Measurements from ENCODE around the gene DOCK3.

The DOCK3 gene

DNA sequence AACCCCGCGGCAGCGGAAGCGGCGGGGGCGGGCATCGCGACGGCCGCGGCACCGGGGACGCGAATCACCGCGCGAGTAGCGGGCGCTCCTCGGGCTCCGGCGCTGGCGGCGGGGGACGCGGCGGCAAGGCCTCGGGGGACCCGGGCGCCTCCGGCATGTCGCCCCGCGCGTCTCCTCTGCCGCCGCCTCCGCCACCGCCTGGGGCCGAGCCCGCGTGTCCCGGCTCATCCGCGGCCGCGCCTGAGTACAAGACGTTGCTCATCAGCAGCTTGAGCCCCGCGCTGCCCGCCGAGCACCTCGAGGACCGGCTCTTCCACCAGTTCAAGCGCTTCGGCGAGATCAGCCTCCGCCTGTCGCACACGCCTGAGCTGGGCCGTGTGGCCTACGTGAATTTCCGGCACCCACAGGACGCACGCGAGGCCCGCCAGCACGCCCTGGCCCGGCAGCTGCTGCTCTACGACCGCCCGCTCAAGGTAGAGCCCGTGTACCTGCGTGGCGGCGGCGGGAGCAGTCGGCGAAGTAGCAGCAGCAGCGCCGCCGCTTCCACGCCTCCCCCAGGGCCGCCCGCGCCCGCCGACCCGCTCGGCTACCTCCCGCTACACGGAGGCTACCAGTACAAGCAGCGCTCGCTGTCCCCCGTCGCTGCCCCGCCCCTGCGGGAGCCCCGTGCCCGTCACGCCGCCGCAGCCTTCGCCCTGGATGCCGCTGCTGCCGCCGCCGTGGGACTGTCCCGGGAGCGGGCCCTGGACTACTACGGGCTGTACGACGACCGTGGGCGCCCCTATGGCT lies 717.0 kb downstream of the DOCK3 start:
- no peak for DNase-seq

- no peak for DNase-seq
Measured at GRCh38 chr3:51392355-51393133, 717.8 kb downstream of the DOCK3 start.

DNA sequence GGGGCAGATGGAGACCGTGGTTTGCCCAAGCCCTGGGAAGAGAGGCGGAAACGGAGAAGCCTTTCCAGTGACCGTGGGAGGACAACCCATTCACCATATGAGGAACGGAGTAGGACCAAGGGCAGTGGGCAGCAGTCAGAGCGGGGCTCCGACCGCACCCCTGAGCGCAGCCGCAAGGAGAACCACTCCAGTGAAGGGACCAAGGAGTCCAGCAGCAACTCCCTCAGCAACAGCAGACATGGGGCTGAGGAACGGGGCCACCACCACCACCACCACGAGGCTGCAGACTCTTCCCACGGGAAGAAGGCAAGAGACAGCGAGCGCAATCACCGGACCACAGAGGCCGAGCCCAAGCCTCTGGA lies 718.4 kb downstream of the DOCK3 start:
- no peak for DNase-seq

DNA sequence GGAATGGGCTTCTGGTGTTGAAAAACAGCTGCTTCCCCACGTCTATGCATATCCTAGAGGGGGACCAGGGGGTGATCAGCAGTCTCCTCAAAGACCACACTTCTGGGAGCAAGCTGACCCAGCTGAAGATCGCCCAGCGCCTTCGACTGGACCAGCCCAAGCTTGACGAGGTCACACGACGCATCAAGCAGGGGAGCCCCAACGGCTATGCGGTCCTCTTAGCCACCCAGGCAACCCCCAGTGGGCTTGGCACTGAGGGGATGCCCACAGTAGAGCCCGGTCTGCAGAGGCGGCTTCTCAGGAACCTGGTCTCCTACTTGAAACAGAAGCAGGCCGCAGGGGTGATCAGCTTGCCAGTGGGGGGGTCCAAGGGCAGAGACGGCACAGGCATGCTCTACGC lies 718.8 kb downstream of the DOCK3 start:
- DNase-seq: no peak

DNA sequence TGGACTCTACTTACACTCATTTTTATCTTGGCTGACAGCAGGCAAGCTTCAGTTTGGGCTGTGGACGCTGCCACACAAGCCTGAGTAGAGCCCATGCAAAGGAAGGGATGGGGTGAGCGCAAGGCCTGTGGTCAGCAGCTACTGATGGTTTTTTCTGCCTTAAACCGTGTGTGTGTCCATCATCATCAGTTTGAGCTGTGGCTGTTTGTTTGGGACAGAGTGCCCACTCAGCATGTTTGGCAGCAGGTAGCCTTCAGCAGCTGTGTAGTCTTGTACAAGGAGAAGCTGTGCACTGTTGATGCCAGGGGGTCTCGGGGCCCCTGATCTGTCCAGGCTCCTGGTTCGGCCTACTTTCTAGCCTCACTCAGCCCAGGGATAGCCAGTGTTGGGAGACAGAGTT lies 719.8 kb downstream of the DOCK3 start:
- no peak for DNase-seq

- DNase-seq: no peak
Measured at GRCh38 chr3:51395493-51396213, 720.9 kb downstream of the DOCK3 start.

DNA sequence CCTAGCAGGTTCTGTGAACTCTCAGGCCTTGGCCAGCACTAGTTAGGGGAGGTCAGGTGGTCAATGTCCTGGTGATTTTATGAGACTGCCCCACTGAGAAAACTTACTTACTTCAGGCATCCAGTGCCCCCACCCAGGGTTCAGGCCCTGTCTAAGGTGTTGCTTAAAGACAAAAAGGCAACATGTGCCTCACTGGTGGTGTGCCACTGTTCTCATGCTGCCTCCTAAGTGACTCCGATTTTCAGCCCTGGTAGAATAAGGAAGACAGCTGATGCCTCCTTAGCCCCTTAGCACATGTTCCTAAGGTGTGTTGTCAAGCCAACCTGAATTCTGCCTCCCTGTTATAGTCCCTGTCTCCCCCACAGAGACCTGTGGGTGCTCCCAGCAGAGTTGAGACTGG lies 721.7 kb downstream of the DOCK3 start:
- no peak for DNase-seq

- DNase-seq: no peak
Measured at GRCh38 chr3:51397392-51397791, 722.7 kb downstream of the DOCK3 start.

DNA sequence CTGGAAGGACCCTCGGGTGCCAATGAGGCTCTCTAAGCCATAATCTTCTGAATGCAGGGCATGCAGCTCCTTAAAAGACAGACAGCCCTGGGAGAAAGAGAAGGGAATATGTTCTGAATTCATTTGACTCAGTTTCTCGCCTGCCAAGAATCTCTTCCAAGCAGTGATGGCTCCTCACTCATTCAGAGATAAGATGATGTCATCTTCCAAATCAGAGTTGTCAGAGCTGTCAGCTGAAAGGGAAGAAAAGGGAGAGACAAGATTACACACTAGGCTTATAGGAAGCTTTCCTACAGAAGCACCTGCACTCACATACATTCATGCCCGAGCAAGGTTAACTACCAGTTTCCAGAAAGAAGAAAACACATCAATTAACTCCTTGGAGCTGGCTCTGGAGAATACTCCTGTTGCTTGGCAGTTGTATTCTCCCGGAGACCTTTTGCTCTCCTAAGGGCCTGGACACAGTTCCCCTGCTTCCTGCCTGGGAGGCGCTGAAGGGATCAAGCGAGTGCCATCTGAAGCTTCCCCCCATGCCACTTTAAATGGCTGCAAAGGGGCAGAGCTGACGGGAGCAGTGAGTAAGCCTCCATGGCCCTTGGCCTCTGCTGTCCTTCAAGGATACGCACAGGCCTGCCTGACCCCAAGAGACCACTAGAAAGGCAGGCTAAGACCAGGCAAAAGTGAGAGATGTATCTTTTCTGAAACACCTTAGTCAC lies 724.0 kb downstream of the DOCK3 start:
- no peak for DNase-seq

- no peak for DNase-seq
Measured at GRCh38 chr3:51400166-51400565, 725.4 kb downstream of the DOCK3 start.

DNA sequence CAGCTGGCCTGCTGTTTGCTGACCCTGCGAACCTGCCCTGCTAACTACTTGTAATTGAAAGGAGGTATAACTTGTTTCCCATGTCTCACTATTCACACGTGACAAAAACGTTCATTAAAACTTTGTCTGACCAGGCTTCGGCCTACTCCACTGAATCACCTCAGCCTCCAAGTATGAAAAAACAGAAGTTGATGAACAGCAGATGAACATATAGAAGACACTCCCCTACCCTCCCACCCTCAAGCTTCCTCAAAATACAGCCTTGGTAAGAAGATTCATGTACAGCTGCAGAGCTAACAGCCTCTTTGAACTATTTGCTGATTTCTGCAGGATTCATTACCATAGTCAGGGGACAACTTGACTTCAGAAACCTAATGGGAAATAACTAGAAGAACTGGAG lies 727.0 kb downstream of the DOCK3 start:
- DNase-seq: no peak

DNA sequence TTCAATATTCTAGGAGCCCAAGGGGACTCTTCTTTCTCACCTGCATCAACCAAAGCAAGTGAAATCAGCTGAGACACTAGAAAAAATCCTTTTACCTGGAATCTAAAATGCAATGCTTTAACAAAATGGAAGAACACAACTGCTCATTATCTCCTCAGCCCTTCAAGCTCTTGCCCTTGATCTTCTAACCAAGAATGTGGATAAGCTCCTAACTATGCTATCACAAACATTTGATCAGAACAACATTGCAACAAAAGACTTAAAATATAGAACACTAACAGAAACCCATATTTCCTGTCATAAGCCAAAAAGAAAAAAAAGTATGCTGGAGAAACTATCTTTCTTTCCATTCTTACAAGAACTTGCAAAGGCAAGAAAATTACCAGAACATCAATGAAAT lies 728.9 kb downstream of the DOCK3 start:
- no peak for DNase-seq

DNA sequence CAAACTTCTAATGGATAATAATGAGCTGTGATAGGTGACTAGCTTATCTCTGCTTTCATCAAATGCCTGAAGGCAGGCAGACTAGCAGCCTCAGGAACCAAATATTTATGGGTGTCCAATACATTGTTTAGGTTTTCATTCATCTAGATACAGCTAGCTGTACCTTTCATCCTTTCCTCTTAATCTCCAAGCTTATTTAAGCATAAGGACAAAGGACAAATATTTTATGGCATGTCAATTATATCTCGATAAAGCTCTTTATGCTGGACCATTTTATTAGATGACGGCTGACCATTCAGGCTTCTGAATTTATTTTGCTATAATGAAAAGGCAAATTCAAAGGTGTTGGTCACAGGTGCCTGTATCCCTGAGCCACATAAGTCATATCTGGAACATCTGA lies 733.3 kb downstream of the DOCK3 start:
- no peak for DNase-seq

- DNase-seq: no peak
Measured at GRCh38 chr3:51408813-51409212, 734.1 kb downstream of the DOCK3 start.

- DNase-seq: no peak
Measured at GRCh38 chr3:51422211-51422610, 747.5 kb downstream of the DOCK3 start.

DNA sequence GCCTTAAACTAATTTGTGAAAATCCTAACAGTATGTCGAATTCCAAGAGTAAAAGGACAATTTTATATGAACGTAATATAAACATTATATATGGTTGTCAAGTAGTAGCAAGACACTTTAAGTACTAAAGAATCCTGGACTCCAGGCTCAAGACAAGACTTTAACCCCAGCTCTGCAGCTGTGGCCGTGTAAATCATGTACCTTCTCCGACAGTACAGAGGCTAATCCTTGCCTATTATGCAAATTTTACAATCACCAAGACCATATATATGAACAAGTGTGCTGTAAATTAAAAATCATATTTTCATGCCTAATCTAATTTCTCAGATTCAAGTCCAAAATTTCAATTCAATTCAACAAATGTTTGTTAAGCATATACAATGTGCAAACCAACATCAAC lies 752.2 kb downstream of the DOCK3 start:
- no peak for DNase-seq

DNA sequence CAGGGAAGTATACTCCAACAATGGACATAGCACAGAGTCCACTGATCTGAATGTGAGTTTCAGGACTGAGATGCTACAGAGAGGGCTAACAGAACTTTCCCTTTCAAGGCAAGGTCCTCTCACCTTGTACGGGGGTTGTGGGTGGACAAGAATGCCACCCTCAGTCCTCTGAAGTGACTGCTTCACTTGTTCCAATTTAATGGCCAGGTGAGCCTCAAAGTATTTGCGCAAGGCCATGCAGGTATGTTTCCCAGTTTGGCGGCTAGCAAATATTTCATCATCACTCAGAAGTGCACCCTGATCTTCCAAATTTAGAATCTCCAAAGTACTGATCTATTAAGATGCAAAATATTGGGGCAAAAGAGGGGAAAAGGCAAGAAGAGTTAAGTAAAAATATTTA lies 754.4 kb downstream of the DOCK3 start:
- DNase-seq: no peak
